K562 (cell line): Measurements from ENCODE around the gene PAFAH1B1. TPM values are rescaled to one million over a fixed set of nuclear protein-coding genes. Genes with fewer than 3 reads are reported as not detected.

Experiments used
- ATF1 ChIP-seq, 2 experiments: fragments of 450-650 bp in 1 of 2; IDR thresholded peaks; 2 replicates each; pipeline ENCODE4 v1.6.1; 2016; ENCODE audit warnings: missing compliant biosample characterization in 1 of 2, missing genetic modification characterization in 1 of 2
- CEBPG ChIP-seq, 3 experiments: fragments of 200-800 bp in 1 of 3; sonication (Bioruptor generic) in 1 of 3; sonication (generic) in 1 of 3; formaldehyde crosslinking in 1 of 3; IDR thresholded peaks in 2 of 3; conservative IDR thresholded peaks in 1 of 3; 2 replicates each; pipeline versions ENCODE4 v1.6.1 to v1.8.0; 2016 to 2022; ENCODE audit warnings: missing compliant biosample characterization in 2 of 3, missing genetic modification characterization in 2 of 3, mild to moderate bottlenecking in 1 of 3, missing genetic modification reagents in 1 of 3
- CHD1 ChIP-seq: fragments of 200-600 bp; sonication (generic); IDR thresholded peaks from one replicate; pipeline ENCODE4 v1.6.1; 2012; ENCODE audit warnings: mild to moderate bottlenecking, moderate library complexity, low read length, inconsistent platforms
- HIVEP1 ChIP-seq: fragments of 250-450 bp; sonication (Bioruptor Pico); IDR thresholded peaks from 2 replicates; pipeline ENCODE4 v1.4.0; 2020; ENCODE audit warnings: mild to moderate bottlenecking
- KLF6 ChIP-seq: fragments of 250-450 bp; sonication (Bioruptor Pico); IDR thresholded peaks from 2 replicates; pipeline ENCODE4 v1.4.0; 2020; ENCODE audit warnings: mild to moderate bottlenecking, moderate library complexity, borderline replicate concordance
- LARP7 ChIP-seq: fragments of 450-650 bp; IDR thresholded peaks from 2 replicates; pipeline ENCODE4 v1.6.1; 2016
- MAZ ChIP-seq, 2 experiments: fragments of 450-650 bp in 1 of 2; sonication (generic) in 1 of 2; formaldehyde crosslinking; IDR thresholded peaks in 1 of 2; conservative IDR thresholded peaks in 1 of 2; 2 replicates each; pipeline versions ENCODE4 v1.4.0 to v1.5.0; 2020; ENCODE audit warnings: mild to moderate bottlenecking in 1 of 2, missing genetic modification reagents in 1 of 2
- NCOA4 ChIP-seq: fragments of 450-650 bp; IDR thresholded peaks from 2 replicates; pipeline ENCODE4 v1.6.1; 2018; ENCODE audit warnings: mild to moderate bottlenecking; ENCODE audit not compliant: partially characterized antibody
- POLR2G ChIP-seq: fragments of 200-400 bp; formaldehyde crosslinking; IDR thresholded peaks from 2 replicates; pipeline ENCODE4 v1.6.1; 2017; ENCODE audit warnings: low read depth, mild to moderate bottlenecking, antibody characterized with exemption, low read length, moderate library complexity
- RBBP5 ChIP-seq: fragments of 200-600 bp; sonication (generic); IDR thresholded peaks from 2 replicates; pipeline ENCODE4 v1.6.1; 2012; ENCODE audit warnings: borderline replicate concordance, mild to moderate bottlenecking, low read length, control low read depth, inconsistent platforms; ENCODE audit not compliant: insufficient read depth, poor library complexity, severe bottlenecking
- RBM15 ChIP-seq: fragments of 200-400 bp; formaldehyde crosslinking; IDR thresholded peaks from 2 replicates; pipeline ENCODE4 v1.6.1; 2018; ENCODE audit warnings: mild to moderate bottlenecking, low read length, moderate library complexity; ENCODE audit not compliant: insufficient read depth
- SIX5 ChIP-seq, 2 experiments: IDR thresholded peaks; 2 replicates each; pipeline ENCODE4 v1.6.1; 2011; ENCODE audit warnings: low read length in 2 of 2, borderline replicate concordance in 1 of 2, low read depth in 1 of 2, mild to moderate bottlenecking in 1 of 2, moderate library complexity in 1 of 2; ENCODE audit not compliant: insufficient read depth in 1 of 2
- SUPT5H ChIP-seq: fragments of 450-650 bp; IDR thresholded peaks from 2 replicates; pipeline ENCODE4 v1.6.1; 2016
- TAF7 ChIP-seq: fragments of 450-650 bp; IDR thresholded peaks from 2 replicates; pipeline ENCODE4 v1.6.1; 2016; ENCODE audit warnings: missing genetic modification characterization, missing compliant biosample characterization
- ZNF23 ChIP-seq: fragments of 250-450 bp; sonication (Bioruptor Pico); IDR thresholded peaks from 2 replicates; pipeline ENCODE4 v1.4.0; 2020; ENCODE audit warnings: mild to moderate bottlenecking
- ZNF263 ChIP-seq: sonication (generic); formaldehyde crosslinking; IDR thresholded peaks from 2 replicates; pipeline ENCODE4 v1.8.0; 2022; ENCODE audit warnings: mild to moderate bottlenecking, missing genetic modification reagents, borderline replicate concordance
- ZNF436 ChIP-seq: fragments of 250-450, 450-650 bp; sonication (Bioruptor Pico); formaldehyde crosslinking; IDR thresholded peaks from 2 replicates; pipeline ENCODE4 v1.7.0; 2020; ENCODE audit warnings: mild to moderate bottlenecking
- ZNF766 ChIP-seq: fragments of 200-800 bp; sonication (Bioruptor generic); conservative IDR thresholded peaks from 2 replicates; pipeline ENCODE4 v1.6.1; 2016; ENCODE audit warnings: missing genetic modification characterization, missing compliant biosample characterization
- polyA plus RNA-seq, 8 experiments: library from polyadenylated mRNA; depleted of rRNA in 4 of 8; stranded (reverse) in 5 of 8; unstranded in 3 of 8; fragments of >200 nt; fragmentation: Nextera tagmentation in 2 of 8; fragmentation: Illumina TruSeq in 1 of 8; extraction: Ambion mirVana in 2 of 8; extraction: Trizol in 1 of 8; gene quantifications; 2 replicates each; pipeline versions ENCODE4 v1.2.1 to v1.2.3, GENCODE V29; 2011 to 2014; ENCODE audit warnings: inconsistent platforms in 1 of 8, missing spikeins in 1 of 8
- total RNA-seq, 7 experiments: library from RNA; depleted of rRNA in 6 of 7; stranded (reverse); fragments of >200 nt in 6 of 7; fragmentation: Illumina TruSeq in 2 of 7; extraction: Trizol in 2 of 7; gene quantifications; 2 replicates each; pipeline versions ENCODE4 v1.2.1 to v1.2.3, GENCODE V29; 2011 to 2021; ENCODE audit warnings: low replicate concordance in 1 of 7
- TF ChIP-seq, protein P1 (sequence below): sonication (generic); formaldehyde crosslinking; IDR thresholded peaks from 2 replicates; pipeline ENCODE4 v1.8.1; 2023; ENCODE audit warnings: mild to moderate bottlenecking, missing genetic modification reagents
- TF ChIP-seq, protein P2 (sequence below): fragments of 250-450 bp; sonication (Bioruptor Pico); IDR thresholded peaks from 2 replicates; pipeline ENCODE4 v1.5.0; 2021

PAFAH1B1 gene
- total and polyA plus RNA-seq, 9 of the 15 experiments (the other 6 are each of a cell fraction or from before 2014, with no cell fraction given) = 23.3 to 66.4 (median 40.2) TPM

DNA sequence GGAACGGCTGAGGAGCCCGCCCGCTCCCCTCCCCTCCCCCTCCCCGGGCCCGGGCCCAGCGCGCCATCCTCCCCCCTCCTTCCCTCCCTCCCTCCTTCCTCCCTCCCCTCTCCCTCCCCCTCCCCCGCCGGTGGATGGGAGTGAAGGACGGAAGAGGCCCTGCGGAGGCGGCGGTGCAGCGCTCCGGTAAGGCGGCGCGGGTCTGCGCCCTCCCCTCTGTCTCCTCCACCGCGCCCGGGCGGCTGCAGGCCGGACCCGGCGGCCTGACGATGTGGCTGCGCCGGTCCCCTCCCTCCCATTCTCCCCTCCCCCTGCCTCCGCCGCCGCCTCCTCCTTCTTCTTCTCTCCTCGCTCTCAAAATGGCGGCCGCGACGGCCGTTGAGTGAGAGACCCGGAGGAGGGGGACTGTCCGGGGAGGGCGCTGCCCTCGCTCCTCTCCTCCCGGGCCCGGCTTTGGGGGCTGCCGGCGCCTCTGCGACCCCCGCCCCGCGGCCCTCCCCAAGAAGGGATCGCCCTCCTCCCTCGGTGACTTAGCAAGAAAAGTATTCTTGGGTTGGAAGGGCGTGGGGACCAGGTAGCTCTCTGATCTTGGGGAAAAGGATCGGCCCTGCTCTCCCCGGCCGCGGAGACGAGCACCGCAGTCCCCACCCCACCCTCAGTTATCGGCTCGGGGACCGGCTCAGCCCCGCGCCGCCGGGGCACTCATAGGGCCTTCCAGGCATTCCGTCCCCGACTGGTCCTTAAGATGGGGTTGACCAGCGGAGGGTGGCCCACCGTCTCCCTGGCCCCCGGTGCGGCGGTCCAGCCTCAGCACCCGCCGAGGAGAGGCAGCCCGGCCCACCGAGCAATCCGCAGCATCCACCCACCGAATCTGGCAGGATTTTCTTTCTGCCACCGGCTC, 617 bp downstream of the PAFAH1B1 start (continued):
- TF ChIP-seq, protein P1, sequence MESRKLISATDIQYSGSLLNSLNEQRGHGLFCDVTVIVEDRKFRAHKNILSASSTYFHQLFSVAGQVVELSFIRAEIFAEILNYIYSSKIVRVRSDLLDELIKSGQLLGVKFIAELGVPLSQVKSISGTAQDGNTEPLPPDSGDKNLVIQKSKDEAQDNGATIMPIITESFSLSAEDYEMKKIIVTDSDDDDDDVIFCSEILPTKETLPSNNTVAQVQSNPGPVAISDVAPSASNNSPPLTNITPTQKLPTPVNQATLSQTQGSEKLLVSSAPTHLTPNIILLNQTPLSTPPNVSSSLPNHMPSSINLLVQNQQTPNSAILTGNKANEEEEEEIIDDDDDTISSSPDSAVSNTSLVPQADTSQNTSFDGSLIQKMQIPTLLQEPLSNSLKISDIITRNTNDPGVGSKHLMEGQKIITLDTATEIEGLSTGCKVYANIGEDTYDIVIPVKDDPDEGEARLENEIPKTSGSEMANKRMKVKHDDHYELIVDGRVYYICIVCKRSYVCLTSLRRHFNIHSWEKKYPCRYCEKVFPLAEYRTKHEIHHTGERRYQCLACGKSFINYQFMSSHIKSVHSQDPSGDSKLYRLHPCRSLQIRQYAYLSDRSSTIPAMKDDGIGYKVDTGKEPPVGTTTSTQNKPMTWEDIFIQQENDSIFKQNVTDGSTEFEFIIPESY (CRISPR knock-in tag) = no peak
- 0 out of 2 replicates have a peak, but pooled peaks have one; percentile 3 for TF ChIP-seq ZNF766 (CRISPR knock-in tag)
- 0 out of 4 replicates have a peak, but pooled peaks have one; percentile 21 to 41 for TF ChIP-seq MAZ (CRISPR knock-in tag; conservative IDR thresholded peaks at IDR 0.05 in 1 of 2, IDR thresholded peaks at IDR 0.05 in 1 of 2)
- TF ChIP-seq ZNF23 (CRISPR knock-in tag) = no peak
- no peak for TF ChIP-seq SIX5 (IDR thresholded peaks at IDR 0.05; ENCODE audit: borderline replicate concordance in 1 of 2, insufficient read depth in 1 of 2, low read depth in 1 of 2, low read length in 2 of 2)
- TF ChIP-seq NCOA4 = no peak
- TF ChIP-seq RBM15 = no peak
- TF ChIP-seq, protein P2, sequence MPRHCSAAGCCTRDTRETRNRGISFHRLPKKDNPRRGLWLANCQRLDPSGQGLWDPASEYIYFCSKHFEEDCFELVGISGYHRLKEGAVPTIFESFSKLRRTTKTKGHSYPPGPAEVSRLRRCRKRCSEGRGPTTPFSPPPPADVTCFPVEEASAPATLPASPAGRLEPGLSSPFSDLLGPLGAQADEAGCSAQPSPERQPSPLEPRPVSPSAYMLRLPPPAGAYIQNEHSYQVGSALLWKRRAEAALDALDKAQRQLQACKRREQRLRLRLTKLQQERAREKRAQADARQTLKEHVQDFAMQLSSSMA (CRISPR knock-in tag) = no peak
- TF ChIP-seq CHD1 = peak; percentile 45
- TF ChIP-seq KLF6 (CRISPR knock-in tag) = no peak
- peak; percentile 79 for TF ChIP-seq POLR2G
- TF ChIP-seq ATF1 (CRISPR knock-in tag; IDR thresholded peaks at IDR 0.05) = no peak
- TF ChIP-seq ATF1 (tag; IDR thresholded peaks at IDR 0.05) = no peak
- peak; percentile 45; the same call in 1 of the 2 replicates for TF ChIP-seq TAF7 (tag)
- TF ChIP-seq LARP7 = no peak
- no peak for TF ChIP-seq ZNF436 (CRISPR knock-in tag)
- peak; percentile 35; the same call in 1 of the 2 replicates for TF ChIP-seq ZNF263
- peak; percentile 56 for TF ChIP-seq RBBP5
- peak; percentile 45 for TF ChIP-seq SUPT5H
- no peak for TF ChIP-seq HIVEP1 (CRISPR knock-in tag)
- no peak for TF ChIP-seq CEBPG (CRISPR knock-in tag; IDR thresholded peaks at IDR 0.05)
- TF ChIP-seq CEBPG (tag; conservative IDR thresholded peaks at IDR 0.05 in 1 of 2, IDR thresholded peaks at IDR 0.05 in 1 of 2) = no peak
